ENCODE data around the gene TMX3. TPM values are rescaled to one million over a fixed set of nuclear protein-coding genes. Genes with fewer than 3 reads are reported as not detected.

The TMX3 gene
- total RNA-seq, 2 donors from 2014 or later = 17.5 to 25.9 TPM

GRCh38 chr18:68701353-68701752, 13.6 kb downstream of the TMX3 start:
- 91 to 94% methylated on average over 4 of the region's 4 CpGs for WGBS, 2 donors
- H3K27me3 ChIP-seq = no peaks in the 10 kb centered on the region
- DNase-seq (no peak), ATAC-seq (no peak)
- peaks cover 0 to 3% of the 10 kb centered on the region in 2 donors for H3K36me3 ChIP-seq (replicated peaks in 1 of 2; ENCODE audit: insufficient read depth in 1 of 2, low read depth in 2 of 2)
- H3K4me3 ChIP-seq = no peak overlapping the region
- TF ChIP-seq, protein P1, sequence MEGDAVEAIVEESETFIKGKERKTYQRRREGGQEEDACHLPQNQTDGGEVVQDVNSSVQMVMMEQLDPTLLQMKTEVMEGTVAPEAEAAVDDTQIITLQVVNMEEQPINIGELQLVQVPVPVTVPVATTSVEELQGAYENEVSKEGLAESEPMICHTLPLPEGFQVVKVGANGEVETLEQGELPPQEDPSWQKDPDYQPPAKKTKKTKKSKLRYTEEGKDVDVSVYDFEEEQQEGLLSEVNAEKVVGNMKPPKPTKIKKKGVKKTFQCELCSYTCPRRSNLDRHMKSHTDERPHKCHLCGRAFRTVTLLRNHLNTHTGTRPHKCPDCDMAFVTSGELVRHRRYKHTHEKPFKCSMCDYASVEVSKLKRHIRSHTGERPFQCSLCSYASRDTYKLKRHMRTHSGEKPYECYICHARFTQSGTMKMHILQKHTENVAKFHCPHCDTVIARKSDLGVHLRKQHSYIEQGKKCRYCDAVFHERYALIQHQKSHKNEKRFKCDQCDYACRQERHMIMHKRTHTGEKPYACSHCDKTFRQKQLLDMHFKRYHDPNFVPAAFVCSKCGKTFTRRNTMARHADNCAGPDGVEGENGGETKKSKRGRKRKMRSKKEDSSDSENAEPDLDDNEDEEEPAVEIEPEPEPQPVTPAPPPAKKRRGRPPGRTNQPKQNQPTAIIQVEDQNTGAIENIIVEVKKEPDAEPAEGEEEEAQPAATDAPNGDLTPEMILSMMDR (IDR thresholded peaks at IDR 0.05) = no peak
- no peak for TF ChIP-seq POLR2A (IDR thresholded peaks at IDR 0.05)
- H3K27ac ChIP-seq = no peak overlapping the region
- intact Hi-C loops (cut with DNase I) = no loop called here
- H3K9me3 ChIP-seq = no peaks in the 10 kb centered on the region
- peaks cover 6% of the 10 kb centered on the region for H3K4me1 ChIP-seq

- ATAC-seq (no peak), DNase-seq (no peak)
- Histone ChIP-seq H3K4me1 (no peaks in the 10 kb centered on the region), H3K27ac (no peak overlapping the region), H3K4me3 (no peak overlapping the region), H3K27me3 (no peaks in the 10 kb centered on the region), H3K9me3 (no peaks in the 10 kb centered on the region), H3K36me3 (replicated peaks in 1 of 2; ENCODE audit: insufficient read depth in 1 of 2, low read depth in 2 of 2) (peaks cover 0 to 13% of the 10 kb centered on the region in 2 donors)
- 95 to 98% methylated on average over 1 of the region's 1 CpG for WGBS, 2 donors
- intact Hi-C loops (cut with DNase I) = no loop called here
- TF ChIP-seq POLR2A (IDR thresholded peaks at IDR 0.05) = no peak
- TF ChIP-seq, protein P1 (IDR thresholded peaks at IDR 0.05) = no peak
These were observed 15.9 kb downstream of the TMX3 start for GRCh38 chr18:68699043-68699442.

- H3K9me3 ChIP-seq = no peaks in the 10 kb centered on the region
- no peak for DNase-seq
- intact Hi-C loops (cut with DNase I) = no loop called here
- TF ChIP-seq, protein P1 (IDR thresholded peaks at IDR 0.05) = no peak
- TF ChIP-seq POLR2A (IDR thresholded peaks at IDR 0.05) = no peak
- no peak overlapping the region for H3K27ac ChIP-seq
- H3K4me1 ChIP-seq = no peaks in the 10 kb centered on the region
- H3K4me3 ChIP-seq = no peak overlapping the region
- WGBS, 2 donors = 89% methylated on average over 2 of the region's 2 CpGs
- peaks cover 0 to 20% of the 10 kb centered on the region in 2 donors for H3K36me3 ChIP-seq (replicated peaks in 1 of 2; ENCODE audit: insufficient read depth in 1 of 2, low read depth in 2 of 2)
- ATAC-seq = no peak
- no peaks in the 10 kb centered on the region for H3K27me3 ChIP-seq
These were observed 18.0 kb downstream of the TMX3 start for GRCh38 chr18:68696937-68697336.

- WGBS, 2 donors = 89 to 95% methylated on average over 11 of the region's 11 CpGs
- no peaks in the 10 kb centered on the region for H3K4me1 ChIP-seq
These were observed 20.6 kb downstream of the TMX3 start for GRCh38 chr18:68694316-68694715.

More at GRCh38 chr18:68694316-68694715, 20.6 kb downstream of the TMX3 start:
- intact Hi-C loops (cut with DNase I) = no loop called here
- Histone ChIP-seq H3K27ac (no peak overlapping the region), H3K9me3 (no peaks in the 10 kb centered on the region), H3K36me3 (replicated peaks in 1 of 2; ENCODE audit: insufficient read depth in 1 of 2, low read depth in 2 of 2) (peaks cover 3 to 20% of the 10 kb centered on the region in 2 donors), H3K4me3 (no peak overlapping the region), H3K27me3 (no peaks in the 10 kb centered on the region)
- ATAC-seq = no peak
- DNase-seq = no peak
- no peak for TF ChIP-seq POLR2A (IDR thresholded peaks at IDR 0.05)
- TF ChIP-seq, protein P1 (IDR thresholded peaks at IDR 0.05) = no peak
